D721Med (cell line): ENCODE results near the gene SPG7.

Experiments
- DNase-seq: peaks from one replicate; pipeline ENCODE4 v3.0.0; 2011; ENCODE audit warnings: low spot score; ENCODE audit not compliant: insufficient read length
- FAIRE-seq: peaks from 2 replicates; lab custom pipeline; 2011; peaks lifted over from hg19 to GRCh38; lab: Jason Lieb, UNC
- CTCF ChIP-seq: IDR thresholded peaks from 2 replicates; pipeline ENCODE4 v1.5.1; 2012; ENCODE audit warnings: mild to moderate bottlenecking, control low read depth; ENCODE audit not compliant: insufficient read depth; ENCODE audit errors: missing control alignments

The SPG7 gene

GRCh38 chr16:89589241-89589926 is 81.2 kb downstream of the SPG7 start:
- no peak for DNase-seq
- FAIRE-seq = no peak
- no peak for TF ChIP-seq CTCF

GRCh38 chr16:89593841-89594240 is 85.6 kb downstream of the SPG7 start:
- TF ChIP-seq CTCF = no peak
- DNase-seq = no peak
- FAIRE-seq = no peak

- no peak for FAIRE-seq
- TF ChIP-seq CTCF = no peak
- no peak for DNase-seq
Observed at GRCh38 chr16:89595330-89596060, 87.3 kb downstream of the SPG7 start.

- no peak for DNase-seq
- no peak for FAIRE-seq
Observed at GRCh38 chr16:89596061-89596689, 88.0 kb downstream of the SPG7 start.

GRCh38 chr16:89596957-89597649 is 88.9 kb downstream of the SPG7 start:
- TF ChIP-seq CTCF = no peak
- DNase-seq = no peak
- FAIRE-seq = no peak

More at GRCh38 chr16:89596061-89596689, 88.0 kb downstream of the SPG7 start:
- TF ChIP-seq CTCF = no peak

GRCh38 chr16:89598199-89598598 is 90.0 kb downstream of the SPG7 start:
- FAIRE-seq (no peak), DNase-seq (no peak)
- no peak for TF ChIP-seq CTCF
